ENCODE results near the gene OLFM1. TPM values are rescaled to one million over a fixed set of nuclear protein-coding genes. Genes with fewer than 3 reads are reported as not detected.

Gene OLFM1
- total RNA-seq: 0.15 TPM in 1 of 2 replicates, not detected in the other

GRCh38 chr9:135087489-135087792 lies at the start of gene OLFM1:
OLFM1 (plus strand) TSS chr9:135087668; CDS start chr9:135087990, 322 bp downstream.
- DNase-seq (ENCODE audit: low read depth): no peak

DNA sequence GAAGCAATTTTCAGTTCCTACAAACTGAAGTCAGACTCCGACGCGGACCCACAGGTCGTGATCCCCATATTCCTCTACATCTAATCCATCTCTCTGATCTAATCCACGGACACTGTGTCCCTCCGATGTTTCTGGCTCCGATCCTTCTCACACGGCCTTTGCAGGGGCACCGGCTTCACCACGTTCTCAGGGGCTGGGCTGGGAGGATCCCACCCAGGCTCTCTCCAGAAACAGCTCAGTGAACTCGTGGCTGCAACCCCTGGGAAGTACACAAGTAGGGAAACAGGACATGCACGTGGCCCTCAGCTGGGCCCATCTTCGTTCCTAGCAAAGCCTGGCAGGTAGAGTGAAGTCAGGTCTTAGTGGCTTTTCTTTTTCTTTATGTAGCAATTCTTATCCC lies 49.1 kb upstream of the OLFM1 start:
- no peak for DNase-seq (ENCODE audit: low read depth)

DNA sequence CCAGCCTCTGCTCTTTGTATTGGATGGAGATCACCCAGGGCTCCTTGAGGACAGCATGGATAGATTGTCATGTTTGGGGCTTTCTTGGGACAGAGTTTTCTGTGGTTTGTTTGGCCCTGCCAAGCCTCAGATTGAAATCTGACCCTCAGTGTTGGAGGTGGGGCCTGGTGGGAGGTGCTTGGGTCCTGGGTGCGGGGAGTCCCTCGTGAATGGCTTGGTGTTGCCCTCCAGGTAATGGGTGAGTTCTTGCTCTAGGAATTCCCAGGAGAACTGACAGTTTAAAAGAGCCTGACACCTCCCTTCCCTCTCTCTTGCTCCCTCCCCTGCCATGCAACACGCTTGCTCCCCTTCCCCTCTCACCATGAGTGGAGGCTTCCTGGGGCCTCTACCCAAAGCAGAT lies 48.6 kb upstream of the OLFM1 start:
- DNase-seq (ENCODE audit: low read depth): no peak

DNA sequence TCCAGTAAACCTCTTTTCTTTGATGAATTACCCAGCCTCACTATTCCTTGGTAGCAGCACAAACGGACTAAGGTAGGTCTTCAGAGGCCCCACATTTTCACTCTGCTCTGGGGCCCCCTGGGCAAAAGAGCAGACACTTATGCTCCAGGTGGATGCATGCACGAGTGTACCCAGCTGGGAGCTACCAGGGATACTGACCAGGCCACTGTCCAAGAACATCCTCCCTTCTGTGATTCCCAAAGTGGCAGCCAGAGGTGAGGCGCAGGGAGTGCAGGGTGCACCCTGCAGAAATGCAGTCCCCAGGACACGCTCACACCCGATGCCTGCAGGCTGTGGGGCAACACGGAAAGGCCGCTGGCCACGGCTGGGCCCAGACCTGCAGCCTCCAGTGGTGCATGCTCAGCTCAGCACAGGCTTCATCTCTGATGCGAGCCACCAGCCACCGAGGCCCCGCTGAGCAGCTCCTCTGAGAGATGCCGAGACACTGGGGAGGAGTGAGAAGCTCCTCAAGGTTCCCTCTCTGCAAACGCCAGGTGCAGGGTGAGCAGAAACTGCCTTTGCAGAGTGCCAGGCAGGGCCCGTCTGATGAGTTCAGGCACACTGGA lies 48.1 kb upstream of the OLFM1 start:
- DNase-seq (ENCODE audit: low read depth): no peak

DNA sequence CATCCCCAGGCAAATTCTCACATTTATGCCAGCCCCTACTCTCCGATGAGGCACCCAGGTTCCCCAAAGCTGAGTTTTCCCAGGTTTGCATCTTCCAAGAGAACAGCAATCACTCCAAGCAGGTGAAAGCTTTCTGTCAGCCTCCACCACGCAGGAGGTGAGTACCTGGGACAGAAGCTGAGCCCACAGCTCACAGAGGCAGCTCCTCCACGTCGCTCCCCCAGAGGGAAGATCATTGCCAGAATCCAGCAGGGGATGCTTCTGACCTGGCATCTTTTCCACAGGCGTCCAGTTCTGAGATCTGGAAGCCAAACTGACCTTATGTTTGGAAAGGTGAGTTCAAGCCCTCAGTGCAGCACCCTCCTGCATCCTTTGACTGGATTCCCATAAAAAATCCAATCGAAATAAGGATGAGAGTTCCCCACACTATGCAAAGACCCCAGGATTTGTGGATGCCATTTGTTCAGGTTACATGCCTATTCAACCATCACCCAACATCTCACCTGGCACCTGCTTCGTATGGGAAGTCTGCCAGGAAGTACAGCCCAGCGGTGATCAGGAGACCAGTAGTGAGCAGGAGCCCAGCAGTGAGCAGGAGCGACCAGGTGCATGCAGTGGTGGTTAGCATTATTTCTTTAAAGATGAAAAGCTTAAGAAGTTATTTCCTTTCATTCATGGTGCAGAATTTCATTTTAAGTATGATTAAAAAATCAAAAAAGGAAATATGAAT lies 47.4 kb upstream of the OLFM1 start:
- DNase-seq (ENCODE audit: low read depth): no peak

DNA sequence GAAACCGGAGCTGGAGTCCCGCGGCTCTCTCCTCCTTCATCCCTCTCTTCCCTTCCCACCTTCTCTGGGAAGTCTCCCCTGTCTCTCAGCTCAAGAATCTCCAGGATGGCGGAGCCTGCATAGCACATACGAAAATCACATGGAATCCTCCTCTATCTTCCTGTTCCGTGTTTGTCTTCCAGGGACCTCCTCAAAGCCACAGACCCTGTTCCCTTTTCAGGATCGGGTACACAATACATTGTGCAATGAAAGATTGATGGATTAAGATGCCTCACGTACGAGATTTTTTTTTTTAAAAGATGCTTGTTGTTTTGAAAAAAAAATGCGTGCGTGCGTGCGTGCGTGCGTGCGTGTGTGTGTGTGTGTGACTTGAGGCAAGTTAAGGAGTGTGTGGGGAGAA lies 46.6 kb upstream of the OLFM1 start:
- DNase-seq (ENCODE audit: low read depth): no peak

GRCh38 chr9:135043345-135043744 lies 44.1 kb upstream of the OLFM1 start:
- no peak for DNase-seq (ENCODE audit: low read depth)

DNA sequence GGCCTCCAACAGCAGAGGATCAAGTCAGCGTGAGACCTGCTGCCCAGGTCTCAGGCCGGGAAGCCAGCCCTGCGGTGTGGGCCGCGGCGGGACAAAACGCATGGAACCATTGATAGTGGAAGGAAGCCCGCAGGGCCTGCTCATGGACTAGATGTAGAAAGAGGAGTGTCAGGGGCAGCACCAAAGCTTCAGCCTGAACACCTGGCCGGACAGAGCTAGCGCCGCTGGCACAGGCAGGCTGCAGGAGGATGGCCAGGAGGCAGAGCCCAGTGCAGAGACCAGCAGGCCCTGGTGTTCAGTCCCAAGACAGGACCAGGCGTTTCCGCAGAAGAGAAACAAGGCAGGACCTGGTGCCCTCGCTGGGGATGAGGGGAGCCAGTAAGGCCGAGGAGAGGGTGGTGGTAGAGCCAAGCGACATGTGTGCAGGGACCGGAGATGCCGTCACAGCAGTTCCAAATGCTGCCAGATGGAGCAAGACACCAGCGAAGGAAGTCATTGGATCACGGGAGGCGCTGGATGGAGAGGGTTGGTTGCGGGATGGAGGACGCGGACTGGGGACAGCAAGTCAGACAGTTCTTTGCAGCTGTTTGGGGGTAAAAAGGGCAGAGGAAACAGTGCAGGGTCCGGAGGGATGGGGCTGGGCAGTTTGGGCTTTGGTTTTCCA lies 42.1 kb upstream of the OLFM1 start:
- no peak for DNase-seq (ENCODE audit: low read depth)

DNA sequence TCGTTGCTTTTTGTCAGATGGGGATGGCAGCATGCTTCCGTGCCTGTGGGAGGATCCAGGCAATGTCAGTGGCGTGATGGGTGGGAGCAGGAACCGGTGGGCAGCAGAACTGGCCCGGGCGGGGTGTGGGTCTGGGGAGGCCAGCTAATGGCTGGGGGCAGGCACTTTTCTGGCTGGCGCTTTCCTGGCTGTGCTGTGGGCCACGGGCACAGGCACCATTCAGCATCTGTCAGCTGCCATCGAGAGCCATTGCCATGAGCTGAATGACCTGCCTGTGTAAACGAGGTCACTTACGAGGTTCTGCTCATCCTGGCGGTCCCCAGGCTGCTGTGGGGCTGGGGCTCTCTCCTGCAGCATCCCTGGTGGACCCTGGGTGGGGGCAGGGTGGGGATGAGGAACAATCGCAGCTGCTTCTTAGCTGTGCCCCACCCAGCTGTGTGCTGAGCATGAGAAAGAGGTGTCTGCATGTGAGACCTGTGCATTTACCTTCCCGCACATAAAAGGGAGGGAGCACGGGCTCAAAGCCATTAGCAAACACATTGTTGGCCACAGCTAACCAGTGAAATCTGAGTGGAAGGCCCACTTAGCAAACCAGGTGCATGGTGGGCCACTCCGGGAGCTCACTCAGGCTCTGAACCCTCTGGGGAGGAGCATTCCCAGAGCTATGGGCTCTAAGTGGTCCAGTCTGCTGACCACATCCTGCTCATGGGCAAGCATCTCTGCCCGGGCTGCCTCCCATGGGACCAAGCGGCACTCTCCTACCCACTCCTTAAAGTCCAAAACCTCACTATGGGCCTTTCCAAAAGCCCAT lies 41.3 kb upstream of the OLFM1 start:
- DNase-seq (ENCODE audit: low read depth): no peak

GRCh38 chr9:135046739-135047350 lies 40.6 kb upstream of the OLFM1 start:
- no peak for DNase-seq (ENCODE audit: low read depth)

DNA sequence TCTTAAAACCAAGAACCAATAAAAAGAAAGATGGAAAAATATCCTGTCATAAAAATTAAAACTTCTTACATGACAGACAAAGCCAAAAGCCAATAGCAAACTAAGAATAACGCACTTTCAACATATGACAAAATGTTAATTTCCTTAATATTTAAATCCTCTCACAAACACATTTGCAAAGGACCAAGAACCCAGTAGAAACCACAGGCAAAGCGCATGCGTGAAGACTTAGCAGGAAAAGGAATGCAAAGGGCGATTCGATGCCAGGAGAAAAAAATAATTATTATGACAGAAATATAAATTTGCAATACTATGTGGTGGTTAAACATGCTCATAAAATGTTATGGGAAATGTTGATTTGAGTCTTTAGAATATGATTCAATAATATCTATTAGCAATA lies 39.9 kb upstream of the OLFM1 start:
- DNase-seq (ENCODE audit: low read depth): no peak

DNA sequence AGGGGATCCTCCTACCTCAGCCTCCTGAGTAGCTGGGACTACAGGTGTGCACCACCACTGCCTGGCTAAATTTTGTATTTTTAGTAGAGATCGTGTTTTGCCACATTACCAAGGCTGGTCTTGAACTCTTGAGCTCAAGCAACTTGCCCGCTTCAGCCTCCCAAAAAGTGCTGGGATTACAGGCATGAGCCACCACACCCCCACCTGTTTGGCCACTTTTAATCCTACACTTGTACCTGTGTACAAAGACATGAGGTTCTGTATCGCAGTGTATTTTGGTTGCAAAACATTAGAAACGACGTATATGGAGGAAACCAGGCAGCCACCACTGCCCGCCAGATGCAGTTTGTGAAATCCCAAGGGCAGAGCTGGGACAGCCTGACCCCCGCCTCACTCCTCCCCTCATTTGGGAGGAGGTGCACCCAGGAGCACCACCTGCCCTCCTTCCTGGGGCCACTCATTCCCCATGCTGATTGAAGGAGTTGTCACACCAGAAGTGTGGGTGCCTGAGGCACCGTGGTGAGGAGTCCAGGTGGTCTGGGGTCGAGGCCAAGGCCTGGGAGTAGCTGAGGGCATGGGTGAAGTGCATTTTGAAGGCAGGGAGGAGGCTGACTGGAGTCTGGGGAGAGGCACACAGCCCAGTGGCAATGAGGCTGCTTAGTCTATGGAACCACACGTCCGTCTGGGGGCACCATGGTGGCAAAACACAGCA lies 39.3 kb upstream of the OLFM1 start:
- DNase-seq (ENCODE audit: low read depth): no peak

DNA sequence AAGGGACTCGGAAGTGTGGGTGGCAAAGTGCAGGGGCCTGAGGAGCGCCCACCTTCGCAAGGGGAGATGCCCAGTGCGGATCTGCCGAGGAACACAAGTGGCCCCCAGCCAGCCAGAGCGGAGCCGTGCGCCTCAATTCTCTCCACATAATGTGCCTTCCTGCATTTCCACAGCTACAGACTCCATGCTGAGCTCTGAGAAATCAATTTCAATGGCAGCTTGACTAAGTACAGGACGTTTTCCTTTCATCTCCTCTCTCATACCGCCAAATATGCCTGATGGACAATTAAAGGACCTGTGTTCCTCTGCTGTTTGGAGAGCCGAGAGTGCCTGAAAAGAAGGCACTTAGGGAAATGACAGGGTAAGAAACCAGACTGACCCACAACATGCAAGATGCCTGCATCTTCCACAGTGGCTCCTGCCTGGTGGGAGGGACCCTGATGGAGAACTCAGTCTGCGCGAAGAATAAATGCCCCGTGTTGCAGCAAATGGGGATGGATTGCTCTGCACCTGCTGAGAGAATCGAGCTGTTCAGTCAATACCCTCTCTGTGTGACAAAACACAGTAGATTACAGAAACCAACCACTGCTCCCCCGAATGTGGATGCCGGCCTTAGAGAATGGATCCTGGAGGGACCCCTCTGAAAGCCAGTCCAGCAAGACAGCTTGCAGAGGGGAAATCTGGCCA lies 38.6 kb upstream of the OLFM1 start:
- DNase-seq (ENCODE audit: low read depth): no peak

DNA sequence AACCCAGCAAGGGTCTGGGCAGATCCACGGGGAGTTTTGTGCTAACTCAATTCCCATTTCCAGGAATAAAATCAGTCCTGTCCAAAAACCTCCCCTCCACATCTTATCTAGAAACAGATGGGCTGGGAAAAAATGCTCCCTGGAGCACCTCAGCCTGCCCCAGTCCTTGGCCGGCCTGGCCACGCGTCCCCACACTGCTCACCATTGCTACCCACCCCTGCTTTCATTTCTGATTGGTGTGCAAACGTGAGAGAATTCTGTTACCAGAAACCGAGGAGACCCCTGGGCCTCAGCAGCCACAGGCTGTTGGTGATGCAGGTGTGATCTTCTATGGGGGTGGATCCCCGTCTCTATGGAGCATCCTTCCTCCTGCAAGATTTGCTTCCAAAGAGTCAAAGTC lies 38.0 kb upstream of the OLFM1 start:
- no peak for DNase-seq (ENCODE audit: low read depth)

DNA sequence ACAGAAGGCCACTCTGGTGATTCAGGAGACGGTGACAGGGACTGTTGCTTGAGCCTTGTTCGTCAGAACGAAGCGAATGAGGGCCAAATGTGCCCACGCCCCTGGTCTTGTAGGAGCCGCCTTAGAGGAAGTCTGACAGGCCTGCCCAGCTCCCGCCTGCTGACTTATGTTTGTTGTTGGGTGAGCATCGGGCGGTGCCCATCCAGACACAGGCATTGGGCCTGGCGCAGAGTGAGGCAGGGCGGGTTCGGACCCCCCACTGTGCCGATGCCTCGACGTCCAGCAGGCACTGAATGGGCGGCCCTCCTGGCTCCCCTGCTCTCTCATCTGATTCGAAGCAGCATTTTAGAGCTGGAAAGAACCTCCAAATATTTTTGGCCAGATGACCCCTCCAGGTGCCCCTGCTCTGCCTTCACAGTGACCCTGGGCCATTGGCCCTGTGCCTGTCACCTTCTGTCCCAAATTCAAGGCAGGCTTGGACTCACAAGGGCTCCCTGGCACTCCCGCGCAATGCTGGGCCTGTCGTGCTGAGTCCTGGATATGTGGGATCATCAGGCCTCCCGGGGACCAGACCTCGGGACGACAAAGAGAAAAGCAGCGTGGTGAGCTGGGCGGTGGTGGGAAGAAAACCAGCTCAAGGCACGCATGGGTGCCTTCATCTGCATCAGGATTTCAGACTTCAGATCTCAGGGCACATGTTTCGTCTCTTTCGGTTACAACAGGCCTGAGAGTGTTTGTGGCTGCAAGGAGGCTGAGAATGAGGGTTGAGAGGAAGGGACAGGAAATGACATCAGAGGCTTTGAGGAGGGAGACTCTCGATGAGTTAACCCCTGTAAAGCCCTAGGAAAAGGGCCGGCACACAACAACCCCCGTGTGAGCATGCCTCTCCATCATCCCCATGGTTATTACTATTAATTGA lies 37.1 kb upstream of the OLFM1 start:
- DNase-seq (ENCODE audit: low read depth): no peak

DNA sequence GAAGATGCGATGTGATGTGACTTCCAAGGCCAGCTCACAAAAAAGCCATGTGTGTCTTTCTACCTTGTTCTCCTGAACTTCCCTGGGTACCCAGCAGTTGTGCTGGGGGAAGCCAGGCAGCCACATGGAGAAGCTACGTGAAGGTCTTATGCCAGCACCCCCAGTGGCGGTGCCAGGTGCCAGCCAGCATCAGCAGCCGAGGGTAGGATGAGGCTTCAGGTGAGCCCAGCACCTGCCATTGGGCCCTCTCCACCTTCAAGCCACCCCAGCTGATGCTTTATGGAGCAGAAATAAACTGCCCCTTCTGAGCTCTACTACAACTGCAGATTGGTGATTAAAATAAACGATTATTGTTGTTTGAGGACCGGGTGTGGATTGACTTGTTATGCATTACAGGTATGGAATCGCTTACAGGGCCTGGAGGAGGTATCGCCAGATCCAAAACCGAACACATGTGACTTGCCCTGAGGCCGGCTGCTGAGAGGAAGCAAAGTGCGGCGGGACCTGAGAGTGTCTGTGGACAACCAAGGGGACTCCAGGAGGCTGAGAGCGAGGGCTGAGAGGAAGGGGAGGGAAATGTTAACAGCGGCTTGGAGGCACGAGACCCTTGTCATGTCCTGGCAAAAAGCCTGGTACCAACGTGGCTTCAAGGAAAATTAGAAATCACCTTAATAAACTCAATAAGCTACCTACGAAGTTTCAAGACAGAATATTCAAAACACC lies 36.0 kb upstream of the OLFM1 start:
- DNase-seq (ENCODE audit: low read depth): no peak

DNA sequence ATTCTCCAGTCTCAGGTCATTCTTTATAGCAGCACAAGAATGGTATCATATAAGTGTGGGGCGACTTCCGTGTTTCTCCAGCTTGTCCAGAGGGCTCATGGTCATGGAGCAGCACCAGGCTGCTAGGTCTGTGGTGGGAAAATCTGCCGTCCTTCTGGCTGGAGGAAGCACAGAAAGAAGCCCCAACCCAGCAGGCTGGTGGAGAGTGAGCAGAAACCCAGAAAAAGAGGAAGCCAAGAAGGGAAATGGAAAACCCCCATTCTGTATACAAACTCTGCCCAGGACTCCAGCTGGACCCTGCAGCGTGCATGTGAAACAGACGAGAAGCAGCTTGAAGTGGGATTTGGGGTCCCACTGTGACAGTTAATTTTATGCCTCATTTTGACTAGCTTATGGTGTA lies 34.3 kb upstream of the OLFM1 start:
- no peak for DNase-seq (ENCODE audit: low read depth)

DNA sequence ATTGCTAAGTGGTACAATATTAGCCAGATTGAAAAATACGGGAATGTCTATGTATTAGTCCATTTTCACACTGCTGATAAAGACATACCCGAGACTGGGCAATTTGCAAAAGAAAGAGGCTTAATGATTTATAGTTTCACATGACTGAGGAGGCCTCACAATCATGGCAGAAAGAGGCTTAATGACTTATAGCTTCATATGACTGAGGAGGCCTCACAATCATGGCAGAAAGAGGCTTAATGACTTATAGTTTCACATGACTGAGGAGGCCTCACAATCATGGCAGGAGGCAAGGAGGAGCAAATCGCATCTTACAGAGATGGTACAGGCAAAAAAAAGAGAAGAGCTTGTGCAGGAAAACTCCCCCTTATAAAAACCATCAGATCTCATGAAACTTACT lies 32.3 kb upstream of the OLFM1 start:
- DNase-seq (ENCODE audit: low read depth): no peak

DNA sequence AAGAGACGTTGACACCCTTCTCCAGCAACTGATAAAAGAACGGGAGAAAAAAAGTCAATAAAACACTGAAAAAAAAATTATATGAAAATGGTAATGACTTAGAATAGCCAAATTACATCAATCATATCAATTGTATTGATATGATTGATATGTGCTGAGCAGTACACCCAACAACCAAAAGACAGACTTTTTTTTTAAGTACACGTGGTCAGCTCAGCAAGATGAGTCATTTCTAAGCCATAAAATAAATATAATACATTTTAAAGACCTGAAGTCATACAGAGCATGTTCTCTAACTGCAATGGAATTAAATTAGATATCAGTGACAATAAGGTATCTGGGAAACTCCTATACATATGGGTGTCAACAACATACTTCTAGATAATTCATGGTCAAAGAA lies 30.9 kb upstream of the OLFM1 start:
- DNase-seq (ENCODE audit: low read depth): no peak

All from renal cortical epithelial cell (primary cell).